Transverse colon (tissue), 4 donors: ENCODE results near the gene PHF20.

Source experiments
- CTCF ChIP-seq, 5 experiments: fragments of 200-600 bp in 3 of 5; fragments of 450-650 bp in 2 of 5; sonication (generic) in 3 of 5; IDR thresholded peaks; 1 replicate in 2 of 5; 2 replicates in 3 of 5; pipeline ENCODE4 v1.5.1; 2016 to 2017; ENCODE audit warnings: antibody characterized with exemption in 5 of 5, inconsistent platforms in 3 of 5, mild to moderate bottlenecking in 2 of 5, moderate library complexity in 1 of 5
- EP300 ChIP-seq: sonication (generic); formaldehyde crosslinking; IDR thresholded peaks from one replicate; pipeline ENCODE4 v1.6.1; 2017; ENCODE audit warnings: antibody characterized with exemption, low read depth
- POLR2A ChIP-seq: fragments of 450-650 bp; IDR thresholded peaks from one replicate; pipeline ENCODE4 v1.6.1; 2016; ENCODE audit warnings: antibody characterized with exemption, mild to moderate bottlenecking, moderate library complexity
- POLR2AphosphoS5 ChIP-seq, 3 donors: sonication (generic); formaldehyde crosslinking; IDR thresholded peaks; one replicate each; pipeline ENCODE4 v1.6.1; 2016; ENCODE audit warnings: antibody characterized with exemption in 3 of 3

GRCh38 chr20:35732644-35732982 lies 39.2 kb upstream of the PHF20 start:
- TF ChIP-seq CTCF (IDR thresholded peaks at IDR 0.05), result no peak
- TF ChIP-seq POLR2A, result no peak
- TF ChIP-seq POLR2AphosphoS5 (IDR thresholded peaks at IDR 0.05), result no peak
- TF ChIP-seq EP300, result no peak
